Measurements from ENCODE around the gene KLHL22.
A peak's percentile ranks its signal among the peaks of the same experiment; 100 is the strongest.
"Not testable (repeated sequence)": the region's sequence is repeated elsewhere in the genome, so short reads cannot be mapped to it uniquely, and the experiment has no call there.

The KLHL22 gene, protein sequence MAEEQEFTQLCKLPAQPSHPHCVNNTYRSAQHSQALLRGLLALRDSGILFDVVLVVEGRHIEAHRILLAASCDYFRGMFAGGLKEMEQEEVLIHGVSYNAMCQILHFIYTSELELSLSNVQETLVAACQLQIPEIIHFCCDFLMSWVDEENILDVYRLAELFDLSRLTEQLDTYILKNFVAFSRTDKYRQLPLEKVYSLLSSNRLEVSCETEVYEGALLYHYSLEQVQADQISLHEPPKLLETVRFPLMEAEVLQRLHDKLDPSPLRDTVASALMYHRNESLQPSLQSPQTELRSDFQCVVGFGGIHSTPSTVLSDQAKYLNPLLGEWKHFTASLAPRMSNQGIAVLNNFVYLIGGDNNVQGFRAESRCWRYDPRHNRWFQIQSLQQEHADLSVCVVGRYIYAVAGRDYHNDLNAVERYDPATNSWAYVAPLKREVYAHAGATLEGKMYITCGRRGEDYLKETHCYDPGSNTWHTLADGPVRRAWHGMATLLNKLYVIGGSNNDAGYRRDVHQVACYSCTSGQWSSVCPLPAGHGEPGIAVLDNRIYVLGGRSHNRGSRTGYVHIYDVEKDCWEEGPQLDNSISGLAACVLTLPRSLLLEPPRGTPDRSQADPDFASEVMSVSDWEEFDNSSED

DNA sequence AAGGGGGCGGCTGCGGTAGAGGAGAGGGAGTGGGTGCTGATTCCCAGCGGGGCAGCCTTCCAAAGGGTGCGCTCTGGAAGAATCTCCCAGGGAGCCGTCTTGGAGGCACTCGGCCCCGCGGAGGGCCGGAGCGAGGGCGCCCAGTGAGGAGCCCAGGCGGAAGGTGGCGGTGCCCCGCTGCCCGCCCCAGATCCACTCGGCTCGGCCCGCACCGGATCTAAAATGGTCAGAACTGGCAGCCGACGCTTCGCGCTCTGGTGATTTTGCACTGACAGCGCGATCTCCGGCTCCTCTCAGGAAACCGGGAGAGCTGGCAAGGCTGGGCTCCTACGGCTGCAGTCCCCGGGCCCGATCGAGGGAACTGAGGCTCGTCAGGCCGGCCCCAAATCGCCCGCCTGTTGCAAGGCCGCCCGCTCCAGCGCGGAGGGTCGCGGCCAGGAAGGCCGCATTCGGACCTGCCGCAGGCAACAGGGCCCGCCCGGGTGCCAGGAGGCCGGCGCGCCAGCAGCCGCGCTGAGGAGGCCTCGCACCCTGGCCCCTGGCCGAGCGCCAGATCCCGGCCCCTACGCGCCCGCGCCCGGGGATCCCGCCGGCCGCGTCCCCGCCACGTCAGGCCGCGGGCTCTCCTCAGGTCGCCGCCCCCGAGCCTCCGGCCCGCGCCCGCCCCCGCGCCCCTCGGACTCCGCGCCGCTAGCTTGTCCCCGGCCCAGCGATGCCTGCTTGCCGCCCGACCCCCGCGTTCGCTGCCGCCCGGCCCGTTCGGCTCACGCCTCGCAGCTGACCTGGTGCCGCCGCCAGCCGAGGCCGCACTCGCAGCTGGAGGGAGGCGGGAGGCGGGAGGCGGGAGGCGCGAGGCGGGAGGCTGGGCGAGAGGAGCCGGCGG is at the start of gene KLHL22:
Gene KLHL22, minus strand, starts transcription at position 818 of the 883 bp plus-strand sequence. CDS start 6,584 bp downstream, outside the sequence.
- DNase-seq, result peak; percentile 42

DNA sequence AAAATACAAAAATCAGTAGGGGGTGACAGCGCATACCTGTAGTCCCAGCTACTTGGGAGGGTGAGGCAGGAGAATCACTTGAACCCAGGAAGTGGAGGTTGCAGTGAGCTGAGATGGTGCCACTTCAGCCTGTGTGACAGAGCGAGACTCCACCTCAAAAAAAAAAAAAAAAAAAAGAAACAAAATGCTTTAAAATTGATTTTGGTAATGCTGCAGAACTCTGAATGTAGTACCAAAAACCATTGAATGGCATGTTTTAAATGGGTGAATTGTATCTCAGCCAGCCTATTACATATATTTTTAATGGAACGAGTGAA is 49.7 kb upstream of the KLHL22 start:
- not testable (repeated sequence) for DNase-seq

DNA sequence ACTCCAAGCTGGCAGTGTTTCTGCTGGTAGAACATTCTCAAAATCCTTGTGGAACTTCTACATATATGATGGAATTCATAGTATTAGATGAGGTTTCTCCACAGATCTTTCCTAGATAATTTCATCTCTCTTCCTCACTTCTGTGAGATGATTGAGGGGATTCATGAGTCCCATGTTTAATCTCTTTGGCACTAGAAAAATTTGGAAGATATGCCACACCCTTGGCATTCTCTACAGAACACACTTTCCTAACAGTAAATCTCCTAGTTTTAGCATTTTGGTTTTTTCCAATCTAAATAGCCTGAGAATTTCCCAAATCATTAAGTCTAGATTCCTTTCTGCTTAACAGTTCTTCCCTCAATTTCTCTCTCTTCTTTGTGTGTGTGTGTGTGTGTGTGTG is 47.1 kb upstream of the KLHL22 start:
- DNase-seq, result no peak

DNA sequence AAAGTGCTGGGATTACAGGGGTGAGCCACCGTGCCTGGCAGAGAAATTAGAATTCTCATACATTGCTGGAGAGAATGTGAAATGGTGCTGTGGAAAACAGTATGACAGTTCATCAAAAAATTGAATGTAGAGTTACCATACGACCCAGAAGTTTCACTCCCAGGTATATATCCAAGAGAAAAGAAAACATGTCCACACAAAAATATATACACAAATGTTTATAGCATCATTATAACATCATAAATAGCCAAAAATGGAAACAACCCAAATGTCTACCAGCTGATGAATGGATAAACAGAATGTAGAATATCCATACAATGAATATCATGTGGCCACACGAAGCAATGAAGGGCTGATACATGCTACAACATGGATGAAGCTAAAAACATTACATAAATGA is 46.5 kb upstream of the KLHL22 start:
- no peak for DNase-seq

DNA sequence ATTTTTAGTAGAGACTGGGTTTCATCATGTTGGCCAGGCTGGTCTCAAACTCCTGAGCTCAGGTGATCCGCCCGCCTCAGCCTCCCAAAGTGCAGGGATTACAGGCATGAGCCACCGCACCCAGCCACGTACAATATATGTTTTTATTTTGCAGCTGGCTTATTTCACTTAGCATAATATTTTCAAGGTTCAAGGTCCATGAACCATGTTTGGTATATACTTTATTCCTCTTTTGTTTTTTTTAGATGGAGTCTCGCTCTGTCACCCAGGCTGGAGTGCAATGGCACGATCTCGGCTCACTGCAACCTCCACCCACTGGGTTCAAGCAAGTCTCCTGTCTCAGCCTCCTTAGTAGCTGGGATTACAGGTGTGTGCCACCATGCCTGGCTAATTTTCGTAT is 43.3 kb upstream of the KLHL22 start:
- not testable (repeated sequence) for DNase-seq

DNA sequence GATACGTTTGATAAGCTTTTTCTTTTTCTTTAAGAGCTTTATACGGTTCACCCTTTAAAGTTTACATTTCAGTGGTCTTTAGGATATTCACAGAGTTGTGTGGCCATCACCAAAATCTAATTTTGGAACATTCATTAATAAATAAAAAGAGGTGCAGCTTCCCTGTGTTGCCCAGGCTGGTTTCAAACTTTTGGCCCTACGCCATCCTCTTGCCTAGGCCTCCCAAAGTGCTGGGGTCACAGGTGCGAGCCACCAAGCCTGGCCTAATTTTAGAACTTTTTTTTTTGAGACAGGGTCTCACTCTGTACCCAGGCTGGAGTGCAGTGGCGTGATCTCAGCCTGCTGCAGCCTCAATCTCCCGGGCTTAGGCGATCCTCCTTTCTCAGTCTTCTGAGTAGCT is 42.4 kb upstream of the KLHL22 start:
- DNase-seq, result no peak

DNA sequence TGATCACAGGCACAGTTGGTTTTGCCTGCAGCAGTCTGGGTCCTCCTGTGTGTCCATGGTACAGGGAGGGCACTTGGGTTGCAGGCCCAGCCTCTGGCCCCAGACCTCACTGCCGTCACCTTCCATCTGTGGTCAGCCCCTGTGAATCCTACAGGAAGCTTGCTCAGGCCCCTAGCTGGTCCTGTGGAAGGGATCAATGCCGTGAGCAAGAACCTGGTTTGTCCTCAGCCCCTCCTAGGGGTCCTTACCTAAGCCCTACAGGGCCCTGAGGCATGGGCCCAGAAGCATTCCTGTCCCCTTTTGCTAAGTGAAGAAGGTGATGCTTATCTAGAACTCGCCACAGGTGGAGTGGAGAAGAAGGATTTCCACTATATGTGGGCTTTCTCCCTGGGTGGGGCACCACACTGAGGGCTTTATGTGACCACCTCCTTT is 41.7 kb upstream of the KLHL22 start:
- no peak for DNase-seq

DNA sequence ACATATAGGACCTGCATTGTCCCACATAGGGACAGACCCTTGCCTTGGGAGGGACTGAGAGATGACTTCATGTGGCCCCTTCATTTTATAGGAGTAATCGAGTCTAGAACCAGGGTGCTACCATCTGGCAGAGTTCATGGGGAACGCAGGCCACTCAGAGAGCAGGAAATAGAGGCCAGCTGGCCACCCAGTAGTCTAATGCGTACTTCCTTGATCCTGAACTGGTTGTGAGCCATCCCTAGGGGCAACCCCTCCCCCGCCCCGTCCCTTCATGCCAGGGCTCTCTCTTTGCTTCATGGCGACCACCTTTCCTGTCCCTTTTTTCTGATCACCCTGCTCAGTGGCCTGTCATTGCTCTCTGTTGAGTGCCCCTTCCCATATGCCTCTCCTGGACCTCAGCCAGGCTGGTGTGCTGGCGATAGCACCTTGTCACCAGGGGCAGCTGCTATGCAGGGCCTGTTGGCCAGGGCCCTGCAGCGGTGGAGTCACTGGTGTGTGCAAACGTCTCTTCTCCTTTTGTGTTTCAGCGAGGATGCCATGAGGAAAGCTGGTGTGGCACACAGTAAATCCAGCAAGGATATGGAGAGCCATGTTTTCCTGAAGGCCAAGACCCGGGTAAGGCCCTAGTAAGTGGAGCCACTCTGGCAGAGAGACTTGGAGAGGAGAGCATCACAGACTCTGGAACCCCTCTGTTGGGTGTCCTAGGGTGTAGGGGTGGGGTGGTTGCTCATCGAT is 41.2 kb upstream of the KLHL22 start:
- no peak for DNase-seq

DNA sequence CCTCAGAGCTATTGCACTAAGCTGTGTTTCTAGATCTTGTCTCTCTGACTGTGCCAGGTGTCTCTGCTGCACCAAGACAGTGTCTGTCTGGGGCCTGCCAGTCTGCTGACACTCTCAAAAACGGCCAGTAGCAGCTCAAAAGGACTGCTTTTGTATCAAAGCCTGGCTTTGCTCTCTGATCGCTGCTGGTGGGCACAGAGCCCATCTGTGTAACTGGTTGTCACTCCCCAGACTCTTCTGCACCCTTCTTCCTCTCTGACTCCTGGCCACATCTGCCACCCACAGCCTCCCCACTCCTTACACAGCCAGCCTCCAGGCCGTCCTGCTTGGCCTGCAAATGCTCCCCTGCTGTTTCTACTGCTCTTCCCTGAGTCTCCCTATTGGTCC is 38.3 kb upstream of the KLHL22 start:
- no peak for DNase-seq

DNA sequence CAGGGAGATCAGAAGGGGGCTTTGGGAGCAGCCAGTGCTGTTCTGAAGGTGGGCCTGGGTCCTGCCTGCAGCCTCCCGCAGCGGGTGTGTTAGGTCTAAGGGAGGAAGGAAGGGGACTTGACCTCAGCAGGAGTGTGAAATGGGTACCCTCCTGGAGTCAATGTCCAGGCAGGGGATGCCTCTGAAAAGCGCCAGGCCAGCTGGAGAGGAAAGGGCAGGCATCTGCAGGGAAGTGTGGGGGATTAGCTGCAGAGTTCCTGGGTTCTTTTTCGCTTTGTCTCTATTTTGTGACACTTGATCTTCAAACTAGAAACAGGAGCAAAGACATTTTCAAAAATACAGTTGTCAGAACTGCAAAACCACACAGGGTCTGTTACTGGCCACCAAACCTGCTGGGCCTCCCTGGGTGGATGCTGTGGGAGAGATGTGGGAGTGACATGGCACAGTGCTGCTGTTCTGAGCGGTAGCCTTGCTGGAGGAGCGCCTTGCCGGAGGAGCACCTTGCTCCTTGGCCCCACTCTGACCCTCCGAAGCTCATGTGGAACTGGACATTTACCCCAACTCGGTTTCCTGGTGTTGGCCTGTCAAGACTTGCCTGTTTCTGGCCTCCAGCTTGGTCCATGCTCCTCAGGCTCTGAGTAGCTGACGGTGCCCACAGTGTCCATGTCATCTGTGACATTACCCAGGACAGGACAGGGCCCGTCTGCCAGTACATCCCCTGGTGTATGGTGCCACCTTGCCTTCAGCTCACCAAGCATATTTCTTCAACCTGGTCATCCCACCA is 37.7 kb upstream of the KLHL22 start:
- no peak for DNase-seq

DNA sequence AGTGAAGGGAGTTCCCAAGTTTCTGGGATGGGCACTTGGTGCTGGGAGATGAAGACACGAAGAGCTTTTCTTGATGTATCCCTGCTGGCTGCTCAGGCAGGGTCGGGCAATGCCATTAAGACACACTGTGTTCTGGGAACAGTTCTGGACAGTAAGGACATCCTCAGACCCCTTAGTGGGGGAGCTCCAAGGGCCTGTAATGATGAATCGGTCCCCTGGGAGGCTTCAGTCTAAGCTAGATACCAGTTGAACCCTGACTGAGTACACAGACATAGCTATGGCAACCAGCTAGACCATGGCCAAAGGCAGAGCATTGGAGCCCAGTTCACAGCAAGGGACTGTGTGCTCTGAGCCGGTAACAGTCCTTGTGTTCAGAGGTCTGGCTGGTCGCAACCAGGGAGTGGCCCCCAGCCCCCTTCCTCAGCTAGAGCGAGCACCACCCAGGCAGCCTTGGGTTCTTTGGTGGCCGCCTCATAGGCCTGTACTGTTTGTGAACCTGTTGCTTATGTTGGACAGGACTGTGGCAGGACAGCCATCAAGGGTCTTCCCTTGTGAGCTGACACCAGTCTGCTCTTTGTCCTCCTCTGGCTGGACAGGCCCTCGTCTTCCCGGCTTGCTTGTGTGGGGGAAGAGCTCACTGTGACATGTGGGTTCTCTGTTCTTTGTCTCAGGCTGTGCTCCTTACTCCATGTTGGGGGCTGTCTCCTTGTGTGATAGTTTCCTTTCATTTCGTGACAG is 36.8 kb upstream of the KLHL22 start:
- DNase-seq, result no peak

DNA sequence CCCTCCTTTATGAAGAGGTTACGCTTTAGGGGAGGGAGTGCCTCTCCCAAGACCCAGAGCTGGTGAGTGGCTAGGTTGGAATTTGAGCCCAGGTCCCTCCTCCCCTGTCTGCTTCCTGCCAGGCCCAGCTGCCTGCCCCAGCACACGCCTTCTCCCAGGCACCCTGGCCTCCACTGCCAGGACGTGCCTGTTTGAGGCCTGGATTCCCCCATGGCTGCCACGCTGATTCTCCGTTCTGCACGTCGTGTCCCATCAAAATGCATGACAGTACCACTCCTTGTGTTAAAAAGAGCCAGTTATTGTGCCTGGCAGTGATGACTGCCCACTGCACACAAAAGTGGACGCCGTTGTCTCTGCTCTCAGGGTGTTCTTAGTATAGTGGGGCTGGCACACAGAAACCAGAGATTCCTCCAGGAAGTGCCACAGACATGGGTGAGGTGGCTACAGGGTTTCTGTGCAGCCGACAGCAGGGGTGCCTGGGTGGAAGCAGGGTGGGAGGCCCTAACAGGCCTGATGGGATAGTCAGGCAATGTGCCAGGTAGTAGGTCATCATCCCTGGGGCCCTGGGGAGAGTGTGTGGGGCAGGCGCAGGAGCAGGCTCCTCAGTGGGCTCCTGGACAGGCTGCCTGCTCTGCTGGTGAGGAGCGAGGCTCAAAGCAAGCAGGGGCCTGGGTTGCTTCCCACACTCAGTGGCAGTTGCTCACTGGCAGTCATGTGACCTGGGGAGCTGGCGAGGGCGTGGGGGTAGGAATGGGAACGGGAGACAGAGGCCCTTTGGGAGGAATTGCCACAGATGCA is 36.0 kb upstream of the KLHL22 start:
- no peak for DNase-seq

DNA sequence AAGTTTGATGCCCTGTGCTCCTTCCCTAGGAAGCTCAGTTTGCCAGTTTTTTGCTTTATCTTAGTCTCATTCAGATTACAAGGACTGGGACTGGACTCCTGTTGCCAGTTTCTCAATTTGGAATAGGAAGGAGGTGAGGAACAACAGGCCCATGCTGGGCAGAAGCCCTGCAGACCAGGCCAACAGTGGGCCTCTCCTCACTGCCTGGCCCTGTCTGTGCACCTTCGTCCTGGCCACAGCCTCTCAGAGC is 35.5 kb upstream of the KLHL22 start:
- no peak for DNase-seq

DNA sequence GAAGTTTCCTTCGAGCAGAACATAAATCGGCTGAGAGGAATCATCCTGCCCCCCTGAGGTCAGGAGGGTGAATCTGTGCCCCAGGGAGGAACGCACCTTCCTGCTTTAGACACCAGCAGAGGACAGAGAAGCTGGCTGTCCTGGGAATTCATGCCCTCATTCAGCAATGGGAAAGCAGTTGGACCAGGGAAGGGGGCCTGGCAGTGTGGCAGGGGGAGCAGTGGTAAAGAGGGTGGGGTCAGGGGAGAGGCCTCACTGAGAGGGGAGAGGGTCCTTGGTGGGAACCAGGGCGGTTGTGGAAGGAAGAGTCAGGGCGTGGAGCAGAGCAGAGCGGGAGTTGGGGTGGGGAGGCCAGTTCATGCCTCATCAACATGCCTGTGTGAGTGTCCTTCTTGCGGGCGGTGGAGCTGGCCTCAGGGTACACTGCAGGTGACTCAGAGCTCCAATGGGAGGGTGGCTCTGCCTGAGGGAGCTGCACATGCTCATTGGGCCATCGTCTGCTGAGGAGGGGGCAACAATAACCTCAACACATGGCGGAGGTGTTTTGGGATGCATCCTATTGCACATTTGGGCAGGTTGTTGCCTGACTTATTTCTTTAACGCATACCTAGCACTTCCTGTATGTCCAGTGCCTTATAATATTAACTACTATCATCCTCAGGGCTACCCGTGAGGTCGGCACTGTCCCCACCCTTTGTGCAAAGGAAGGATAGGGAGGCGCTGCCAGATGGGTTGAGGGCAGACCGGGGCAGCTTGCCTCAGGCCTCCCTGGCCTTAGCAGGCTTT is 35.0 kb upstream of the KLHL22 start:
- no peak for DNase-seq

DNA sequence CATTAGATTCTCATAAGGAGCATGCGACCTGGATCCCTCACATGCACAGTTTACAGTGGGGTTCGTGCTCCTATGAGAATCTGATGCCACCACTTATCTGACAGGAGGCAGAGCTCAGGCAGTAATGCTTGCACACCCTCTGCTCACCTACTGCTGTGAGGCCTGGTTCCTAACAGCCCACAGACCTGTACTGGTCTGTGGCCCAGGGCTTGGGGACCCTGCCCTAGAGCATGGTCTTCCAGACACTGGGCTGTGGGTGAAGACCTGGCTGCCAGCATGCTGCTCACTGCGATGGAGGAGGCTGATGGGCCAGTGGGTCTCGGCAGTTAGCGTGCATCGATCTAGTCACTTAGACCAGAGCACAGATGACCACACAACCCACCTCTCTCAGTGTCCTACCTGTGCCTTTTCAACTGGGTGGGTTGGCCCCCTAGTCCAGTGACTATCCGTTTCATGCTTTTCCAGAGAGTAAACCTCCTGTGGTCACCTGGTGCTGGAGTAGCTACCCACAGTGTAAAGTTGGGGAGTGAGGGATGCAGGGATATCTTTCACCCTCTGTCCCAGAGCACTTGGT is 32.9 kb upstream of the KLHL22 start:
- no peak for DNase-seq

DNA sequence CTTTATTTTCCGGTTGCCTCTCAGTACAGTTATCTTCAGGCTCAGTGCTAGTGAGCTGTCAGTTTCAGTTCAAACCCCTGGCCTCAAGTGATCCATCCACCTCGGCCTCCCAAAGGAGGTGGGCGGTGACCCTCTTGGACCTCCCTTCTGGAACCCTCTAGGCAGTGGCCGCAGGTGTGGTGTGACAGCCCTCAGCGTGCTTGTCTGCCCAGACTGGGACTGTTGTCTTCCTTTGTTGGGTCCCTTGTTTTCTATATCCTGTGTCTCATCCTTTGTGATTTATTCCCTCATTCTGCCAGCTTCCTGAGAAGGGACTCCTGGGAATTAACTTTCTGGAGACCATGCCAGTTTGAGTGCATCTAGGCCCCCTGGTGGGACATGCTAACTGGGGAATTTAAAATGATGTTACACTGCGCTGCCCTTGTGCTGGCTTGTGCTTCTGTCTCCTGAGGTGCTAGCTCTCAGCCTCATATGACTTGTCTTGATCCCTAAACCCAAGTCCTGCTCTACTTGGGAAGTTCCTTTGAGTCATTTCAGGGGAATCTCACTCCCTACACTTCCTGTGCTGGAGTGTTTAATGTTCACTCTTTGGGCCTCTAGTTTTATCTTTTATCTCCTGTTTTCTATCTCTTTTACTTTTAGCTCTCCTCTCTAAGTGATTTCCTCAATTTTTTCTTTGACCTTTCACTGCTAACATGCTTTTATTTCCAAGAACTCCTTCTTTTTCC is 31.2 kb upstream of the KLHL22 start:
- DNase-seq, result no peak

DNA sequence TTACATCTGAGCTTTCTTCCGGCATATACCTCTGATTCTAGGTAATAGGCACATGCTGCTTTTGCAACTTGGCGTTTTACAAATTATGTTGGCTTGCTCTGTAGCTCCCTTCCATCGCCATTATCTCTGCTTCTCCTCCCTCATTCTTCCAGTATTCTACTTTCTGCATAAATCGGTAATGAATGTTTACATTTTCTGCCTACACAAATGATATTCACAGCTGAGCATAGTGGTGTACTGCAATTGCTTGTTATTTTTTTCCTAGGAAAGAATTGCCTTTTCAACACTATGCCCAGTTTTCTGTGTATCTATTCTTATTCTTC is 30.7 kb upstream of the KLHL22 start:
- no peak for DNase-seq

DNA sequence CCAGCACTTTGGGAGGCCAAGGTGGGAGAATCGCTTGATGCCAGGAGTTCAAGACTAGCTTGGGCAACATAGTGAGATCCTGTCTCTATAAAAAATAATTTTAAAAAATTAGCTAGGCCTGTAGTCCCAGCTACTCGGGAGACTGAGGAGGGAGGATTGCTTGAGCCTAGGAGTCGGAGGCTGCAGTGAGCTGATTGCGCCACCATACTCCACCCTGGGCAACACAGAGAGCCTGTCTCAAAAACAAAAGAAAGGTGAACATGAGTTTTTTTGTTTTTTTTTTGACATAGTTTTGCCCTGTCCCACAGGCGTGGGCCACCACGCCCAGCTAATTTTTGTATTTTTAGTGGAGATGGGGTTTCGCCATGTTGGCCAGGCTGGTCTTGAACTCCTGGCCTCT is 29.5 kb upstream of the KLHL22 start:
- no peak for DNase-seq

DNA sequence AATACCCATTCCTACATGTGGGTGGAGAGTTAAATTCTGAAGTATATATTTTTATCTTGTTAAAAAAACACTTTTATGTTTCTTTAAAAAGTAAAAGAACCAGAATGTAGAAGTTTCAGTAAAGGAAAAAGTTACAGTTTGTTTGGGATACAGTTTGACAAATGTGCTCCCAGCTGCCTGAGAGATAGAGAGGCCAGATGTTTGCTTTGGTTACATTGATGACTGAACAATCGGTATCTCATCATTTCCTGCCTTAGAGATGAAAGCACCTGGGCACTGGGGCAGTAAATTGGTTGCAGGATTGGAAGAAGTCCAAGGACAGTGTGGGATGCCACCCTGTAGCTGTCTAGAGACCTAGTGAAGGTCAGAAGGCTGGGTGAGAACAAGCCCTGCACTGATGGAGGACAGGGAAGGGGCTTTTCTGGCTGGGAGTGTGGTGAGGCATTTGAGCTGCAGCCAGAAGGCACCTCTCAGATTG is 28.4 kb upstream of the KLHL22 start:
- DNase-seq, result peak; percentile 73

Data from COR-L47 (cell line).